Endometrium (tissue), 2 donors: ENCODE data around the gene SCN2B.

Source experiments
- FAIRE-seq: peaks from 2 replicates; lab custom pipeline; 2012; peaks lifted over from hg19 to GRCh38; lab: Jason Lieb, UNC
- donor health status: control.
- donor health status: control.

The SCN2B gene, protein sequence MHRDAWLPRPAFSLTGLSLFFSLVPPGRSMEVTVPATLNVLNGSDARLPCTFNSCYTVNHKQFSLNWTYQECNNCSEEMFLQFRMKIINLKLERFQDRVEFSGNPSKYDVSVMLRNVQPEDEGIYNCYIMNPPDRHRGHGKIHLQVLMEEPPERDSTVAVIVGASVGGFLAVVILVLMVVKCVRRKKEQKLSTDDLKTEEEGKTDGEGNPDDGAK

DNA sequence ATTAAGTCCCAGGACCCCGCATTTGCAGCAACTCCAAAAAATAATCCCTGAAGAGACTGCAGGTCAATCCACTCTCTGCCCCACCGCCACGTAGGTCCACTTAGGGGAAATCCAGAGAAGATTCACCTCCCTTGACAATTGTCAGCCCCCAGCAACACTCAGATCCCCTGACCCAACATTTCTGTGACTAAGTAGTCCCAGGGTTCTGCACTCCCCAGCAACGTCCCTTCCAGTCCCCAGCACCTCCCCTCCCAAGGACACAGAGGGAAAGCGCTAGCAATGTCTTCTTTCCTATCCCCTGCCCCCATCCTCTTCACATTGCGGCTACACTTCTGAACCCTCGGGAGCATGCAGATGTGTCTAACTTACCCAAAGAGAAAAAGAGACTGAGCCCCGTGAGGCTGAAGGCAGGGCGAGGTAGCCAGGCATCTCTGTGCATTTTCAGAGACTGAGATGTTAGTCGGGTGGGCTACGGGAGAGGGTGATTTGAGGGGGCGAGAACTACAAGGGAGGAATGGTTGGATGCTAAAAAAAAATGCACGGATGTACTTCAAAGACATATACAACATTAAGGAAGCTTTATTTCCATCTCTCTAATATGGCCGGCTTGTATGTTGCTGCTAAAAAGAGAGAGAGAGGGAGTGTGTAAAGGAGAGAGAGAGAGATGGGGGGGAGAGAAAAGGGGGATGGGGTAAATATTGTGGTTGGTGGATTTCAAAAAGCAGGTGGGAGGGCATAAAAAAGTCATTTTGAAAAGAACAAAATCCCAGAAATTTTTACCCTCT lies at the start of gene SCN2B:
SCN2B (minus strand) TSS at position 647 of the 785 bp plus-strand sequence; CDS start at position 439, 208 bp downstream.
- FAIRE-seq: no peak

DNA sequence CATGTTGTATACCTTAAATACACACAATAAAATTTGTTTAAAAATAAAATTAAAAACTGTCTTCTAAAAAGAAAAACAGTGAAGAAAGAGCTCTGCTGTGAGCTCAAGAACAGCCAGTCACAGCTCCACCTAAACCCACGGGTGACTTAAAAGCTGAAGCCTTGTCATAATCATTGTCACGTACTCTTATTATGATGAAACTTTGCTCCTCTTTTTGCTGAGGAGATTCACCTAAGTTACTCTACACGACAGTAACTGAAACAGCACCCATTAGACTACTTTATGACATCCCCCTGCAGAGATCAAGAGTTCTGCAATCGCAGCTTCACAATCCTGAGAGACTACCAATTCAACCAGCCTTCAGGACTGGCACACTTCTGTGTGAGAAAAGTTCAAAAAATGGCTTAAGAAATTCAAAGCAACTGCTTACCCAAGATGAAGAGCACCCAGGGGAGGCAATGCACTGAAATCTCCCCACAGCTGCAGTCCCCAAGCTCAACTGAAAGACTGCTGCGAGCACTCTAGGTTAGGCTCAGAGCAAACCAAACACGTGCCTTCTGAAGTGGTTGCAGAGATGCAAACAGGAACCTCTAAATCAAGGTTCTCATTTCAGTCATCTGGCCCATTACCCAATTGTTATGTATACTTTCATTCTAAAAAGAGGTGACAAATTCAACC lies 48.2 kb upstream of the SCN2B start, which contains the start of gene JAML:
JAML (minus strand) TSS at position 501 of the 678 bp plus-strand sequence. CDS start 10,145 bp downstream, outside the sequence.
- FAIRE-seq: no peak

DNA sequence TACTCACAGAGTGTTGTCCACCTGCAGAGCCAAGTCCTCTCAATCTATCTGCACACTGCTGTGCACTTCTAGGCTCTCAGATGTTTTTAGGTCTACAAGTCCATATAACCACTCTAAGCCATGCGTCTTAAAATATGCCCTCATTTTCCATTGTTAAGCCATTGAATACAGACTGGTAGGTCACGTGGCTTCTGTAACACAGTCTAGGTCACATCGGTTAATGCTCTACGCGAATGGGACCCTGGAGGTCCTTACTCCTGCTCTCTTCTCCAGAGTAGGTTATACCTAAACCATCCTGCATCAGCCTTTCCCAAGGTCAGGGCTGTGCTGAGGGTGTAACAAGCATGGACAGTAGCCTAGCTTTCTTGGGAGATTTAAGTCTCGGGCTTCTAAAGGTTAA lies 47.6 kb upstream of the SCN2B start:
- FAIRE-seq: no peak

DNA sequence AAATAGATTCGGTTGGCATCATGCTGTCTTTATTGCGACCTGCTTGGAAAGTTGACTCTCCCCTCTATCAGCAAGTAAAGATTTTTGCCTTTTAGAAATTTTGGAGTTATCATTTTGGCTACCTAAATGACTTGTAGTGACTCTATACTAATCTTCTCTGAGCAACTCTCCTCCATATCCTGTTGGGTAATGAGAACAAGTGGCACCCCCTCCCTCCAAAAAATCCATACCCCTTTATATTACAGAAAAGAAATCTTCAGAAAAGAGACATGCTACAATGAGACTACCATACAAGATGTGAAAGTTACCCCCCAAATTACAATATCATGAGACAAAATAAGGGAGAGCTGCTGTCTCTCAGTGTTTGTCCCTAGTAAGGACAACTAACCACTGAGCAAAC lies 47.1 kb upstream of the SCN2B start:
- no peak for FAIRE-seq

DNA sequence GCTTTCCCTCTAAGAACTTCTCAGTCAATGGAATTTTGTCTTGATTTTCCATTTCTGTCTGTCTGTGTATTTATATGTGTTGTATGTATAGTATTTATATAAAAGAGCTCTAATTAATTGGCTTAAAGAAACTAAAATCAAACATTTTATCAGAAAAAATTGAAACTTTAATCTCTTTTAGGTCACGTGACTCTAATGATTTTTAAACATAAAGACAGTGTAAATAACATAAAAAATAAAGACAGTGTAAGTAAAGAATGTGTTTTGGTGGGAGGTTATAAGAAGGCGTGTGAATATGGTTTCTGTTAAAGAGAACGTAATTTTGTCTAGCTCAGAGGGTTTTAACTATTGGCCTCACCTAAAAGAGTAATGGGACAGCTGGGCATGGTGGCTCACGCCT lies 46.0 kb upstream of the SCN2B start:
- no peak for FAIRE-seq

DNA sequence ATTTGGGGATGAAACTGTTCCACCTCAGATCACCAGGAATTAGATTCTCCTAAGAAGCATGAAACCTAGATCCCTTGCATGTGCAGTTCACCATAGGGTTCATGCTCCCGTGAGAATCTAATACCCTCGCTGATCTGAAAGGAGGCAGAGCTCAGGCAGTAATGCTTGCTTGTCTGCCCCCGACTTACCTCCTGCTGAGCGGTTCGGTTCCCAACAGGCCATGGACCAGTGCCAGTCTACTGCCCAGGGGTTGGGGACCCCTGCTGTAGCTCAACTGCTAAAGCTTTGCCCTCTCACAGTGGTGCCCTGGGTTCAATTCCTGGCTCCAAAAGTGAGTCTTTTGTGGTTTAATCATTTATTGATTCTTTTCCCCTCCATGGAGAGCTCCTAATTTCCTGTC lies 45.0 kb upstream of the SCN2B start:
- FAIRE-seq: no peak

DNA sequence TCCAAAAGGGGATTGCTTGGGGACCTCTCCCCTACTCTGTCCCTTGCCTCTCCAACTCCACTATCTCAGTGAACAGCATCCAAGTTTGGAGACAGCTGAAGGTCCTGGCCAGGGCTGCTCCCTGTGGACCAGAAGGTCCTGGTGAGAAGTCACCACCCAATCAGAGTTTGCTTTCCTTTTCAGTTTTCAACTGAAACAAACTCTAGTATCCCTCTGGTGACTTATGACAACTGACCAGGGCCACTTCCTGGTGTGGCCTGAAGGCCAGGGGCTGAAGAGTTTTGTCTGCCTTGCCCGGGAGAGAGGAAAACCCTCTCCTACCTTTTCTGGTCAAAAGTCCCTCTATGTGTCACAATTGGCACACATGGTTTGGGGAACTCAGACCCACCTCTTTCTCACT lies 43.3 kb upstream of the SCN2B start:
- no peak for FAIRE-seq

DNA sequence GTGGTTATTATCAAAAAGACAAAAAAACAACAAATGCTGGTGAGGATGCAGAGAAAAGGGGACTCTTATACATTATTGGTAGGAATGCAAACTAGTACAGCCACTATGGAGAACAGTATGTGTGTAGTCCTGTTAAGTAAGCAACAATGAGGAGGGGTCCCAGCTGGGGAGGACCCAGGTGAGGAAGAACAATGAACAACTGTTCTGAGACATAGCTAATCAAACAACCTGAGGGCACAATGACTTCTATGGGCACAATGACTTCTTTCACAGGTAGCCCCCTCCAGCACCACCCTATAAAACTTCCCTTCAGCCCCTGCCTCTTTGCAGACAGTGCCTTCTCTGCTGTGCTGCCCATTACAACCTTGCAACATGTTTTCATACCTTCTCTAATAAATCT lies 42.8 kb upstream of the SCN2B start:
- FAIRE-seq: no peak

DNA sequence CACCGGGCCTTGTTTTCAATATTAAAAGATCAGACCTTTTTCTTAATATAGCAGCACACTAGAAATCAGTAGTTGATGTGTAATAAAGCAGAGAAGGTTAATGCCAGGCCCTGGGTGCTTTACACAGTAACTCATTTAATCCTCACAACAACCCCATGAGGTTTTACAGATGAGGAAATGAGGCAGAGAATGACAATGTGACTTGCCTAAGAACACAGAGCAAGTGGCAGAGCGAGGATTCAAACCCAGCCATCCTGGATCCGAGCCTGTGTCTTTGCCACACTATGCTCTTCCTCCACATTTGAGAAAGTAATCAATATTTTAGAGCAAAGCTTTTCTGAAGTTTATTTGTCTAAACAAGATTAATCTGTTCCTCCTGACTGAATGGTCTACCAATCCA lies 41.1 kb upstream of the SCN2B start:
- FAIRE-seq: no peak

DNA sequence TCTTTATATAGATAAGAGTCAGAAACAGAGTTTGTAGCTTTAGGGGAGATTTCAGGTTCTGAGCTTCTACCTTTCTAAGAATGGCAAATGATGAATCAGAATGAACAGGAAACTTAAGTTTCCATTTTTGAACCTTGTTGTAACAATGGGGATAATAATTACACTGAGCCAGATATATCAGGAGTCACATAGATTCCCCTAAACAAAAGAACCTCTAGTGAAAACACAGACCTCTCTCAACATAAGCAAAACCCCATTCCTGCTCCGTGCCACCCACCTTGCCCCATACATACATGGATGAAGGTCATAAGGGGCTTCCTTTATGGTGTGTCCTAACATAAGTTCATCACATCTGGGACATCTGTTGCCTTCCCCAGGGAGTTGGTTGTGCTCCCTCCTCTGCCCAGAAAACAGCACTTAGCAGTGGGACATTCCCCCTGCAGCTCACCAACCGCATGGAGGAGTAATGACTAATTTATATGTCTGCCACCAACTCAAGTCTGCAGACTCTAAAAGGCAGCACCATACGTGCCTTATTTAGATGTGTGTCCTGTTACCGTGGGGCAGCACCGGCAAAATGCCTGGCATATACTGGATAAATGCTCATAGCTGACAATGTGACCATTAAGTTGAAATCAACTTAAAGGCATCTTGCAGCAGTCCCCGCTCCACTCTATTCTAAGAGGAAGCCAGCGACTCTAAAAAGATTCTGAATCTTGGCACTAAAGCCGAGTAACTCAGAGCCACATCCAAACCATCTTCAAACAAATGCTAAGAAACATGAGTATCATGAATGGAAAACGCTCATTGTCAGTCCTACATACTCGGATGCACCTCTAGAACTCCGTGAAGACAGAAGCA lies 40.4 kb upstream of the SCN2B start:
- no peak for FAIRE-seq

DNA sequence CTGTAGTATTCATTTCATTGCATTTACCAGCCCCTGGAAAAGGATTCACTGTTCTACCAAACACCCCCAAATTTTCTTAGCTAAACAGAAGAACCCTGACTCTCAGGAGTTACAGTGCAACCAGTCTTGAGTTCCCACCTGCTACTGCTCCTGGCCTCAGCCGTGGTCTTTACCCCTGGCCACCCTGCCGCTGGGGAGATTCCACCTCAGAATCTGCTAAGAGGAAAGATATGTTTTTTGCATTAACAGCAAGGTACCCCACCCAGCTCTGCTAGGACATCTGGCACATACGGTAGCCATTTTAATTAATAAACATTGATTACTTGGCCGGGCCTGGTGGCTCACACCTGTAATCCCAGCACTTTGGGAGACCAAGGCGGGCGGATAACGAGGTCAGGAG lies 39.3 kb upstream of the SCN2B start:
- FAIRE-seq: no peak

DNA sequence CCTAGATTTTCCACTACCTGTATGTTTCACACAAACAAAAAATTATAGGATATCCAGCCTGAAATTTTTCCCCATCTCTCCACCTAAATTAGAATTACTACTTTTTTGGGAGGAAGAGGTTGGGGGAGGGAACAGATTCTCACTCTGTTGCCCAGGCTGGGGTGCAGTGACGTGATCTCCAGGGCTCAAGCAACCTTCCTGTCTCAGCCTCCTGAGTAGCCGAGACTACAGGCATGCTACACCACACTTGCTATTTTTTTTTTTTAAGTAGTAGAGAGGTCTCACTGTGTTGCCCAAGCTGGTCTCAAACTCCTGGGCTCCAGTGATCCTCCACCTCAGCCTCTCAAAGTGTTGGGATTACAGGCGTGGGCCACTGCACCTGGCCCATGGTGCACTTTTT lies 38.8 kb upstream of the SCN2B start:
- FAIRE-seq: no peak

DNA sequence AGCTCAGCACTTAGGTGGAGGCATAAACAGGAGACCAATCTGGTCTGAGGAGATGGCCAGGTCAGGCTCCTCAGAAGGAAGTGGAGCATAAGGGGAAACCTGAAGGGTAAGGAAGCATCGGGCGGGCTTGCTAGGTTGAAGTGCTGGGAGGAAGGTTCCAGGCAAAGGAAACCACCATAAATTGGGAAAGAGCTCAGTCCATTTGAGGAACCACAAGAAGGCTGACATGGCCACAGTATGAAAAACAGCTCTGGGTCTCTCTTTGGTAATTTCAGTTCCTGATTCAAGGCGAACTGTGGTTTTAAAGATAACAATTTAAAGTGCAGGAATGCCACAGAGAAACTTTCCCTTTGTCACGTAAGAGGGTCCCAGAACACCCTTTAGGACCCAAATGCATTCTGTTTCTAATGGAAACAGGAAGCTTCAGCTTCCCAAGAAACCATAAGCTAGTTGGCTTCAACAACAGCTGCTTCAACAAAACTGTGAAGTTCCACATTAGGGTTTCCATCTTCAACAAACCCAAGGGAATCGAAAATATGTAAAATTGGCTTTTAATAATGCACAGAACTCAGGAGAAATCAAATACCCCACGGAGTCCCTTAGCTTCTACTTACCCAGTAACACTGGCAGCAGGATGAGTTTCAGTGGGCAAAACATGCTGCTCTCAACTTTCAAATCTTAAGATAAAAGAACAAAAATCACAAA lies 37.9 kb upstream of the SCN2B start:
- FAIRE-seq: no peak

DNA sequence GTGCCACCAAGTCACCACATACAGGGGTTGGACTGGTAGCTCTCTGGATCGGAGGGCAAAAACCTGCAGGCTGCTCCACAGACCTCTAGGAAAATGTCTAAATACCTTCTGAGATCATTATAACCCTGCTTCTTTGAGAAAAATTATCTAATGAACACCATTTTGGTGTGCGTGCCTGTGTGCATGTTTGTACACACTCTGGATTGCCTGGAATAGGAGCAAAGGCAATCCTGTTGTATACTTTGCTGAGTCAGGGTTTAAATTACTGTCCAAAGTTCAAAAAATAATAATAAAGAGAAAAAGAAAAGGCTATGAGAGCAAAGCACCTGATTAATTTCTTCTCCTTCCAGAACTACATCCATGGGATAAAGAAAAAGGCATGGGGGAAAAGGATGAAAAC lies 37.3 kb upstream of the SCN2B start:
- FAIRE-seq: no peak

DNA sequence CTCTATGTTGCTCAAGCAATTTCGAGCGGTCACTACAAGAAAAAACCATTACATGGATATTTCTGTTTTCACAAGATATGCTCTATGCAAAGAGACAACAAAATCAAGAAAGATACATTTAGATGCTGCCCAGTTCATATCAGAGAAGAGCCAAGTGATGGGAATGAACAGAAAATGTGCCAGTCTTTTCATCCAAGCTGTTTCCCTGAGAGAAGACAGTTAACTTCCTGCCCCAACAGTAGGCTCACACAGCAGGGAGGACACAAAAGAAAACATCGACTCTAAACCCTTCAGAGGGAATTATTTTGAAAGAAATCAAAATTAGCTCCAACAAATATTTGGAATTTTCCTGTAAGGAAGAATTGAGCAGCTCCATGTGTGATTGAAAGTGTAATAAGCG lies 36.8 kb upstream of the SCN2B start:
- no peak for FAIRE-seq

DNA sequence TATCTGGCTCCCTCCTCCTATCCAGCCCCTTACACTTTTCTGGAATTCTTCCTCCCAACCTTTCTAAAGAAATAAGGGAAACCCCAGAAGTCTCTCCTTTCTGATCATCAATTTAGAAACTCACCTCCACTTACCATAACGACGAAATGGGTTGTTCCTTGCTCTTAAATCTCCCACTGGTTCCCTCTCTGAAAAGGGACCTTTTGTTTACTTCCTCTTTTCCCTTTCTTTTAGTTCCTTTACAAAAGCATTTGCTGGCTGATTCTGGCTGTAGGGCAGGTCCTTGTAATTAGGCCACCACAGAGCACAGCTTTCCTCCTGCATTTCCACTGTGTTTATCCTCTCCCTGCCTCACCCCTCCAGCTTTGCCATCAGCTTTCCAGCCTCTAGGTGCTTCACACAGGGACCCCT lies 36.3 kb upstream of the SCN2B start:
- FAIRE-seq: no peak

DNA sequence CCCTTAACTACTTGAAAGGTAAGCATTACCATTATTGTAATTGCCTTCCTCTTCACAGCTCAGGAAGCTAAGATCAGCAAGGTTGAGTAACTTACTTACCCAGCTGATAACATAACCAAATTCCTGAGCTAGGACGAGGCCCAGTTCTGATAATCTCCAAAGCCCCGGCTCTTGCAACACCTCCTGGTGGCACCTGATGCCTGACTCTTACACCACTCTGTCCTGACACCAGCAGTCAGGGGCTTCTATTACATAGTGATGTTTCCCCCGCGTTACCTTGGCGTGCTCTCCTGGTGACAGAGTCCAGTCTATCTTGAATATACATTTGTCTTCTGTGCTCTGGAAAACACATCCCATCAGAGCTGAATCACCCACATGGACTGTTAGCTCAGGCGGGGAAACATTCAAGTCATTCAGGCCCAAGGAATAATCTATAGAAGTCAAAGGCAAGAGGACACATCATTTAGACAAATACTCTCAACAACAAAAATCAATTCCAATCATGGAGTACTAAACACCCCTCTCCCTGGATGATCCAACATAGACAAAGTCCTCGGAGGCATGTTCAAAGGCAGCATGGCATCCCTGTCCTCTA lies 35.8 kb upstream of the SCN2B start:
- FAIRE-seq: no peak

DNA sequence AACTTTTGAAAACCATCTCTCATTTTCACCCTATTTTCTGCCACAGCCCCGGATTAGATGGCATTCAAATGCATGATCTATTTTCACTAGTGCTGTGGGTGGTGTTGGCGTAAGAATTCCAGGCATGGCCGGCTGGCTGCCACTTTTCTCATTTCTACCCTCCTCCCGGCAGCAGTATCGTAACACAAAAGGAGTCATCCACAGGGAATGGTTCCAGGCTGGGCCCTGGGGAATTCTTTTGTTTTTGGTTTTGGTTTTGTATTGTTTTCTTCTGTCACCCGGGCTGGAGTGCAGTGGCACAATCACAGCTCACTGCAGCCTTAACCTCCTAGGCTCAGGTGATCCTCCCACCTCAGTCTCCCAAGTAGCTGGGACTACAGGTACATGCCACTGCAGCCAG lies 34.6 kb upstream of the SCN2B start:
- no peak for FAIRE-seq

DNA sequence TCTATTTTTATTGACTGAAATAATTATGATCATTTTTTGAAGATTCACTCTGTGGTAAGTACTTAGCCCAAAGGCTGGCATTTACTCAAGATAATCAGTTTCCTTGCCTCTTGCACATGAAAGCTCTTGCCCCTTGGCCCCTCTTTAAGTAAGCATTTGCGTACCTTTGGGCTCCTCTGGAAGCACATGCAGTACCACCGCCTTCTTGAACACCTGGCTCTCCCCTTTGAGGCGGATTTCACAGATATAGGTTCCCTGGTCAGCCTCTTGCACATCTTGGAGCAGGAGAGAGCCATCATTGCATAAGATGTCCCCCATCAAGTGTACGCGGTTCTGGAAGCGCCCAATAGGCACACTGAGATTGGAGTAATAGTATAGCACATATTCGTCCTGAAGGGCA lies 33.9 kb upstream of the SCN2B start:
- no peak for FAIRE-seq

DNA sequence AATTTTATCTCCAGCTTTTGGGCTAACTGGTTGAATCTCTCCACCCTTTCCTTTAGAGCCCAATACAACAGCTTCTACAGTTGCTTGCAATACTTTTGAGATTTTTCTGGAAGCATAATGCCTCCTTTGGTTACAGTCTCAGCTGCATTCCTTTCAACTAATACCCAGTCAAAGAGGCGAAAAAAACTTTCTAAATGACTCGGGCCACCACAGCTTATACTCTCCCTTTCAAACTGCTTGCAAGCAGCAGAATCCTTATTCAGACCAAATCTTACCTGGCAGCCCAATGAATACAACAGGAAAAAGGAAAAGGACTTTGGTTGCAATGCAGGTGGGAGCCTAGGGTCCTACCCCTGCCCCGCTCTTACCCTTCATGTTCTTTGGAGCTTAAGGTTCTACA lies 32.6 kb upstream of the SCN2B start:
- no peak for FAIRE-seq

DNA sequence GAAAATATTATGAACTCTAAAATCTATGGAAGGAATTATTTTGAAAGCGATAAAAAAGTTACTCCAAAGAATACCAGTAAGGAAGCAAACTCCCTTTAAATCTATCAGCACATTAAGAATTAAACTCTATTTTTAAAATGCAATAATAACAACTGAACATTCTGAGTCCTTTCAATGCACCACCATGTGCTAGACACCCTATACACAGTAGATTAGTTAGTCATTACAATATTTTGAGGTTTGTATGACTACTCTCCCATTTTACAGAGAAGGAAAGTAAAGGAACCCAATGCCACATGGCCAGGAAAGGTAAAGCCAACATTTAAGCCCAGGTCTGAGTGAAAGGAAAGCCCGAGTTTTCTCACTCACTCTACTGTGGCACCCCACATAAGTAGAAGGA lies 30.6 kb upstream of the SCN2B start:
- FAIRE-seq: no peak
